Astrocyte (in vitro differentiated cells and primary cell): ENCODE measurements around the gene SERPINA10.

Source experiments
- CTCF ChIP-seq: IDR thresholded peaks from 2 replicates; pipeline ENCODE4 v1.5.1; 2011; ENCODE audit warnings: low read depth, mild to moderate bottlenecking, inconsistent platforms, low read length, moderate library complexity; ENCODE audit not compliant: insufficient read depth
- EZH2 ChIP-seq: IDR thresholded peaks from 2 replicates; pipeline ENCODE4 v1.6.1; 2012; ENCODE audit warnings: mild to moderate bottlenecking, low read length, inconsistent platforms; ENCODE audit not compliant: insufficient read depth

GRCh38 chr14:94293578-94293924 is 483 bp upstream of the SERPINA10 start:
- no peak for TF ChIP-seq CTCF
- TF ChIP-seq EZH2: no peak
